GM18505 (cell line): ENCODE results near the gene PCDHA4.
"Not testable (repeated sequence)": the region's sequence is repeated elsewhere in the genome, so short reads cannot be mapped to it uniquely, and the experiment has no call there.

ENCODE experiments used
- ATAC-seq: cut with Tn5 transposase; IDR thresholded peaks from one replicate; pipeline ENCODE4 v1.9.1; 2021; ENCODE audit not compliant: unreplicated experiment
- POLR2A ChIP-seq: IDR thresholded peaks from 4 replicates; pipeline ENCODE4 v1.6.1; 2011; ENCODE audit warnings: borderline replicate concordance; ENCODE audit not compliant: insufficient read depth, insufficient read length; ENCODE audit errors: extremely low read depth

The PCDHA4 gene

DNA sequence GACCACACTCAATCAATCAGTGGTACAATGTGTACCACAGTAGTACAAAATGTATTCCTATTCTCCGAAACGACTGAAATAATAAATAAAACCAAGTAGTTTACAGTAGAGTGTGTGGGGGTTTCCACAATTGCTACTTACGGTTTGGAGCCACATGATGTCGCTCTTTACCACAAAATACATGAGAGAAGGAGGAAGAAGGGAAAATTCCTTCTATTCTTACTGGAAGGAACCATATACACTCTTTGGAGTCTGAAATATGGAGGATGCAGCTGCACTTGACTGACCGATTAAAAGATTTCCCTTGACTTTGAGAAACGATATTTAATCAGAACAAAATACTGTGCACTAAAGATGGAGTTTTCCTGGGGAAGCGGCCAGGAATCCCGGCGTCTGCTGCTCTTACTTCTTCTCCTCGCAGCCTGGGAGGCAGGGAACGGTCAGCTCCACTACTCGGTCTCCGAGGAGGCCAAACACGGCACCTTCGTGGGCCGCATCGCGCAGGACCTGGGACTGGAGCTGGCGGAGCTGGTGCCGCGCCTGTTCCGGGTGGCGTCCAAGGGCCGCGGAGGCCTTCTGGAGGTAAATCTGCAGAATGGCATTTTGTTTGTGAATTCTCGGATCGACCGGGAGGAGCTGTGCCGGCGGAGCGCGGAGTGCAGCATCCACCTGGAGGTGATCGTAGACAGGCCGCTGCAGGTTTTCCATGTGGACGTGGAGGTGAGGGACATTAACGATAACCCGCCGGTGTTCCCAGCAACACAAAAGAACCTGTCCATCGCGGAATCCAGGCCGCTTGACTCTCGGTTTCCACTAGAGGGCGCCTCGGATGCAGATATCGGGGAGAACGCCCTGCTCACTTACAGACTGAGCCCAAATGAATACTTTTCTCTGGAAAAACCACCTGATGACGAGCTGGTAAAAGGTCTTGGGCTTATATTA, at the start of gene PCDHA4:
PCDHA4 (plus strand) TSS at position 235 of the 942 bp plus-strand sequence.
- no peak for ATAC-seq
- TF ChIP-seq POLR2A = no peak

DNA sequence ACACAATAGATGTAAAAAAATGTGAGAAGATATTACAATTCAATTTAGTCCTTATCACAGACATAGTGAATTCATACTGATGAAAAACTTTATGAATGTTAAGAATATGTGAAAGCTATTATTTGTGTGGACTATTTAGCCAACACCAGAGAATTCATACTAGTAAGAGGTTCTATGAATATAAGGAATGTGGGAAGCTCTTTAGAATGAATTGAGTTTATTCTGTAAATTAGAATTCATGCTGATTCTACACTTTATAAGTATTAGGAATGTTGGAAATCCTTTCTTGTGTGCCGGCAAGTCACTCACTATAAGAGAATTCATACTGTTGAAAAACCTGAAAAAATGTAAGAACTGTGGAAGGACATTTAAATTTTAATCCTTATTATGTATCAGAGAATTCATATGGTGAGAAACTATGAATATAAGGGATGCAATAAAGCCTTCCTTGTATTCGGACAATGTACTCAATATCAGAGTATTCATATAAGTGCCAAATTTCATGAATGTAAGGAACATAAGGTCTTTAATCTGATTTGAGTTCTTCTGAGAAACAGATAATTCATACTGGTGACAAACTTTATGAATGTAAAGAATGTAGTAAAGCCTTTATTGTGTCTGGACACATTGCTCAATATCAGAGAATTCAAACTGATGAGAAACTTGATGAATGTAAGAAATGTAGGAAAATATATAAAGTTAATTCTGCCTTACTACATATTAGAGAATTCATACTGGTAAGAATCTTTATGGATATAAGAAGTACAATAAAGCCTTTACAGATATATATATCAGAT, 42.5 kb upstream of the PCDHA4 start:
- ATAC-seq = no peak
- no peak for TF ChIP-seq POLR2A

DNA sequence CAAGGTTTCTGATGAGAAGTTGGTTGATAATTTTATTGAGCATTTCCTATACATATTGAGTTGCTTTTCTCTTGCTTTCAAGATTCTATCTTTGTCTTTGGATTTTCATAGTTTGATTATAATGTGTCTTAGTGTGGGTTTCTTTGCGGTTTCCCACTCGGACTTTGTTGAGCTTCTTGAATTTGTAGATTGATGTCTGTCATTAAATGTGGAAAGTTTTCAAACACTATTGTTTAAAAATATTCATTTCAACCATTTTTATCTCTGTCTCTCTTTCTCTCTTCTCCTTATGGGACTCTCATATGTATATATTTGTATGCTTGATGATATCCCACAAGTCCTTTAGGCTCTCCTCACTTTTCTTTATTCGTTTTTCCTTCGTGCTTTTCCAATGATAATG, 39.4 kb upstream of the PCDHA4 start:
- TF ChIP-seq POLR2A = no peak
- ATAC-seq = no peak

DNA sequence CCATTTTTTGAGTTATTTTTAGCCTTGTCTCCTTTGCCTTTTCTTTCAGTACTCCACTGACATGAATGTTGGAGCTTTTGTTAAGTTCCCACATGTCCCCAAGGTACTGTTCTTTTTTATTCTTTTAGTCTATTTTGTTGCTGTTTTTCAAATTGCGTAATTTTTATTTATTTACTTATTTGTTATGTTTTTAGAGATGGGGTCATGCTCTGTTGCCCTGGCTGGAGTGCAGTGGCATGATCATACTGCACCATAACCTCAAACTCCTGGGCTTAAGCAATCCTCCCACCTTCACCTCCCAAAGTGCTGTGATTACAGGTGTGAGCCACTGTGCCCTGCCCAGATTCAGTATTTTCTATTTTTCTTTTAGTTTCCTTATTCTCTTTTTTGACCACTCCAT, 26.4 kb upstream of the PCDHA4 start:
- no peak for TF ChIP-seq POLR2A
- ATAC-seq = no peak

DNA sequence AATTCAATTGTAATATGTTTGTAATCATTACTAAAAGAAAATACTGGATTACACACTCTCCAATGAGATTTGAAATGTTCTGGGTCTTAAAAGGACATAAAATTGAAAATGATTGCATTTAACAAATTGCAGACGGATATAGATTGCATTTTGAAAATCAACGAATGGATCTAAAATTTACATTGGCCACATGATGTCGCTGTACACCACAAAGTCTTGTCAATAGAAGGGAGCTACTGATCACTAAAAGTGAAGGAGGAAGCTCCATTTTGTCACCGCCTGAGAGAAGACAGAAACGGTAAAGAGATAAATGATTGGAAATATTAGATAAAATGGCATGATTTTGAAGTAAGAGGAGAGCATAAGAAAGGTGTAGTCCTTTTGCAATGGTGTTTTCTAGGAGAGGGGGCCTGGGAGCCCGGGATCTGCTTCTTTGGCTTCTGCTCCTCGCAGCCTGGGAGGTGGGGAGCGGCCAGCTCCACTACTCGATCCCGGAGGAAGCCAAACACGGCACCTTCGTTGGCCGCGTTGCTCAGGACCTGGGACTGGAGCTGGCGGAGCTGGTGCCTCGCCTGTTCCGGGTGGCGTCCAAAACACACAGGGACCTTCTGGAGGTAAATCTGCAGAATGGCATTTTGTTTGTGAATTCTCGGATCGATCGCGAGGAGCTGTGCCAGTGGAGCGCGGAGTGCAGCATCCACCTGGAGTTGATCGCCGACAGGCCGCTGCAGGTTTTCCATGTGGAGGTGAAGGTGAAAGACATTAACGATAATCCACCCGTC, 20.8 kb upstream of the PCDHA4 start, which contains the start of gene PCDHA1:
PCDHA1 (plus strand) TSS at position 236 of the 782 bp plus-strand sequence.
- TF ChIP-seq POLR2A = no peak
- no peak for ATAC-seq

DNA sequence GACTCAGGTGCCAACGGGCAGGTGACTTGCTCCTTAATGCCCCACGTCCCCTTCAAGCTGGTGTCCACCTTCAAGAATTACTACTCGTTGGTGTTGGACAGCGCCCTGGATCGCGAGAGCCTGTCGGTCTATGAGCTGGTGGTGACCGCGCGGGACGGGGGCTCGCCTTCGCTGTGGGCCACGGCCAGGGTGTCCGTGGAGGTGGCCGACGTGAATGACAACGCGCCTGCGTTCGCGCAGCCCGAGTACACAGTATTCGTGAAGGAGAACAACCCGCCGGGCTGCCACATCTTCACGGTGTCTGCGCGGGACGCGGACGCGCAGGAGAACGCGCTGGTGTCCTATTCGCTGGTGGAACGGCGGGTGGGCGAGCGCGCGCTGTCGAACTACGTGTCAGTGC, 19.4 kb upstream of the PCDHA4 start:
- ATAC-seq = not testable (repeated sequence)

DNA sequence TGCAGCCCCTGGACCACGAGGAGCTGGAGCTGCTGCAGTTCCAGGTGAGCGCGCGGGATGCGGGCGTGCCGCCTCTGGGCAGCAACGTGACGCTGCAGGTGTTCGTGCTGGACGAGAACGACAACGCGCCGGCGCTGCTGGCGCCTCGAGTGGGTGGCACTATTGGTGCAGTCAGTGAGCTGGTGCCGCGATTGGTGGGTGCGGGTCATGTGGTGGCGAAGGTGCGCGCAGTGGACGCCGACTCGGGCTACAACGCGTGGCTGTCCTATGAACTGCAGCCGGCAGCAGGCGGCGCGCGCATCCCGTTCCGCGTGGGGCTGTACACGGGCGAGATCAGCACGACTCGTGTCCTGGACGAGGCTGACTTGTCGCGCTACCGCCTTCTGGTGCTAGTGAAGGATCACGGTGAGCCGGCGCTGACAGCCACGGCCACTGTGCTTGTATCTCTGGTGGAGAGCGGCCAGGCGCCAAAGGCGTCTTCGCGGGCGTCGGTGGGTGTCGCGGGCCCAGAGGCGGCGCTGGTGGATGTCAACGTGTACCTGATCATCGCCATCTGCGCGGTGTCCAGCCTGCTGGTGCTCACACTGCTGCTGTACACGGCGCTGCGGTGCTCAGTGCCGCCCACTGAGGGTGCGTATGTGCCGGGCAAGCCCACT, 18.9 kb upstream of the PCDHA4 start:
- not testable (repeated sequence) for ATAC-seq

DNA sequence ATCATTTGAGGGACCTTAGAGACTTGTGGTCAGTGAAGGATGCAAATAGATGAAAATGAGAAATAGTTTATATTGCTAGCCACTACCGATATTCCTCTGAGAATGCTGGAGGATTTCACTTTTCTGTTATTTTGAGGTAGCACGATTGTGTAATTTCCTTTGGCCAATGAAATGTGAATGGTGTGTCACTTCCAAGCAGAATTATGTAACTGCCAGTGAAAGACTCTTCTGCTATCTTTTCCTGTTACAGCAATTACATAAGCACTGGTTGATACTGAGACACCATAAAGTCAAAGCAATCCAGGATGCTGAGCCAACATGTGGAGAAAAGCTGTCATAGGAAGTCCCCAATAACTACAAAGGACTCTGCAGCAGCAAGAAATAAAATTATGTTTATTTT, 15.8 kb upstream of the PCDHA4 start:
- TF ChIP-seq POLR2A = no peak
- ATAC-seq = no peak

DNA sequence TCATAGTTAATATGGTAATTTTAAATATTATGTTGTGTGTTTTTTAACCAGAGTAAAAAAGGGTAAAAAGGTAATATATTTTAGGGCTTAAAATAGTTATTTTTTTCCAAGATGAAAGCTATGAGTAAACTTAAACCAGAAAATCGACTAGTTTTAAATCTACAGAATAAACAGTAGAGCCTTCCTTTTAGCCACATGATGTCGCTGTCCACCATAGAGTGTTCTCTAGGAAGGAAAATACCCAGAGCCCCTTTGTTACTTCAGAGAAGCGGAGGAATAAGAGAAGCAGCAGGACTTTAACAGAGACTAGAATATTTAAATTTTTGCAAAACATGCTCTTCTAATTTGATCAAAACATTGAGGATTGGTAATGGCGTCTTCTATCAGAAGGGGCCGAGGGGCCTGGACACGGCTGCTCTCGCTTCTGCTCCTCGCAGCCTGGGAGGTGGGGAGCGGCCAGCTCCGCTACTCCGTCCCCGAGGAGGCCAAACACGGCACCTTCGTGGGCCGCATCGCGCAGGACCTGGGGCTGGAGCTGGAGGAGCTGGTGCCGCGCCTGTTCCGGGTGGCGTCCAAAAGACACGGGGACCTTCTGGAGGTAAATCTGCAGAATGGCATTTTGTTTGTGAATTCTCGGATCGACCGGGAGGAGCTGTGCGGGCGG, 12.1 kb upstream of the PCDHA4 start, which contains the start of gene PCDHA2:
PCDHA2 (plus strand) TSS at position 258 of the 664 bp plus-strand sequence.
- no peak for ATAC-seq
- TF ChIP-seq POLR2A = no peak

DNA sequence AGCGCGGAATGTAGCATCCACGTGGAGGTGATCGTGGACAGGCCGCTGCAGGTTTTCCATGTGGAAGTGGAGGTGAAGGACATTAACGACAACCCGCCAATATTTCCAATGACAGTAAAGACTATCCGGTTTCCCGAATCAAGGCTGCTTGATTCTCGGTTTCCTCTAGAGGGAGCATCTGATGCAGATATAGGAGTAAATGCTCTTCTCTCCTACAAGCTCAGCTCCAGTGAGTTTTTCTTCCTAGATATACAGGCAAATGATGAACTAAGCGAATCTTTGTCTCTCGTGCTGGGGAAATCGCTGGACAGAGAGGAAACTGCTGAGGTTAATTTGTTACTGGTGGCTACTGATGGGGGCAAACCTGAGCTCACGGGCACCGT, 11.6 kb upstream of the PCDHA4 start:
- ATAC-seq = no peak
- no peak for TF ChIP-seq POLR2A

DNA sequence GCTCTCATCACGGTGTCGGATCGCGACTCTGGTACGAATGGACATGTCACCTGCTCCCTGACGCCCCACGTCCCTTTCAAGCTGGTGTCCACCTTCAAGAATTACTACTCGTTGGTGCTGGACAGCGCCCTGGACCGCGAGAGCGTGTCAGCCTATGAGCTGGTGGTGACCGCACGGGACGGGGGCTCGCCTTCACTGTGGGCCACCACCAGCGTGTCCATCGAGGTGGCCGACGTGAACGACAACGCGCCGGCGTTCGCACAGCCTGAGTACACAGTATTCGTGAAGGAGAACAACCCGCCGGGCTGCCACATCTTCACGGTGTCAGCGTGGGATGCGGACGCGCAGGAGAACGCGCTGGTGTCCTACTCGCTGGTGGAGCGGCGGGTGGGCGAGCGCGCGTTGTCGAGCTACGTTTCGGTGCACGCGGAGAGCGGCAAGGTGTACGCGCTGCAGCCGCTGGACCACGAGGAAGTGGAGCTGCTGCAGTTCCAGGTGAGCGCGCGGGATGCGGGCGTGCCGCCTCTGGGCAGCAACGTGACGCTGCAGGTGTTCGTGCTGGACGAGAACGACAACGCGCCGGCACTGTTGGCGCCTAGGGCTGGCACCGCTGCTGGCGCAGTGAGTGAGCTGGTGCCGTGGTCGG, 10.7 kb upstream of the PCDHA4 start:
- ATAC-seq = not testable (repeated sequence)

DNA sequence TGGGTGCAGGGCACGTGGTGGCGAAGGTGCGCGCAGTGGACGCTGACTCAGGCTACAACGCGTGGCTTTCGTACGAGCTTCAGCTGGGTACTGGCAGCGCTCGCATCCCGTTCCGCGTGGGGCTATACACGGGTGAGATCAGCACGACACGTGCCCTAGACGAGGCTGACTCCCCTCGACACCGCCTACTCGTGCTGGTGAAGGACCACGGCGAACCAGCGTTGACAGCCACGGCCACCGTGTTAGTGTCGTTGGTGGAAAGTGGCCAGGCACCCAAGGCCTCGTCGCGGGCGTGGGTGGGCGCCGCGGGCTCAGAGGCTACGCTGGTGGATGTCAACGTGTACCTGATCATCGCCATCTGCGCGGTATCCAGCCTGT, 10.2 kb upstream of the PCDHA4 start:
- TF ChIP-seq POLR2A = no peak
- ATAC-seq = no peak
